ENCODE data around the gene DUSP6. TPM values are rescaled to one million over a fixed set of nuclear protein-coding genes. Genes with fewer than 3 reads are reported as not detected.

Gene DUSP6, protein sequence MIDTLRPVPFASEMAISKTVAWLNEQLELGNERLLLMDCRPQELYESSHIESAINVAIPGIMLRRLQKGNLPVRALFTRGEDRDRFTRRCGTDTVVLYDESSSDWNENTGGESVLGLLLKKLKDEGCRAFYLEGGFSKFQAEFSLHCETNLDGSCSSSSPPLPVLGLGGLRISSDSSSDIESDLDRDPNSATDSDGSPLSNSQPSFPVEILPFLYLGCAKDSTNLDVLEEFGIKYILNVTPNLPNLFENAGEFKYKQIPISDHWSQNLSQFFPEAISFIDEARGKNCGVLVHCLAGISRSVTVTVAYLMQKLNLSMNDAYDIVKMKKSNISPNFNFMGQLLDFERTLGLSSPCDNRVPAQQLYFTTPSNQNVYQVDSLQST
- total RNA-seq (2011; cell fraction: chromatin; rRNA removed; ENCODE audit: low replicate concordance) = 0.19 and 0.26 TPM in 2 replicates
- total RNA-seq (2011; cell fraction: nucleolus; rRNA removed) = not detected in 2 replicates
- total RNA-seq (2011; cell fraction: nucleoplasm; rRNA removed) = 0.23 TPM in 1 of 2 replicates, not detected in the other
- 0.12 TPM in 1 of 2 replicates, not detected in the other for total RNA-seq (2014; rRNA removed)
- total RNA-seq (2014; rRNA removed; fragmentation: Illumina TruSeq; extraction: Trizol) = 0.06 TPM in 1 of 2 replicates, not detected in the other
- total RNA-seq (2015; rRNA removed; fragmentation: Illumina TruSeq; extraction: Trizol) = 0.08 and 0.14 TPM in 2 replicates
- 0.47 and 0.60 TPM in 2 replicates for total RNA-seq (2021)
- polyA plus RNA-seq (2011; rRNA removed) = 0.08 and 0.20 TPM in 2 replicates
- polyA plus RNA-seq (2011; cell fraction: cytosol; rRNA removed) = 0.06 and 0.24 TPM in 2 replicates
- 0.57 and 0.65 TPM in 2 replicates for polyA plus RNA-seq (2011; cell fraction: nucleus; rRNA removed)
- polyA plus RNA-seq (2012) = 0.07 and 0.14 TPM in 2 replicates
- 0.12 and 0.40 TPM in 2 replicates for polyA plus RNA-seq (2014; fragmentation: Illumina TruSeq; extraction: Trizol)
- polyA plus RNA-seq (2014; fragmentation: Nextera tagmentation; extraction: Ambion mirVana) = under 1 TPM; 0.04 TPM
- polyA plus RNA-seq (2014; rRNA removed) = 0.03 and 0.04 TPM in 2 replicates
- 0.18 TPM in 1 of 2 replicates, not detected in the other for polyA minus RNA-seq (2011; rRNA and poly(A)+ RNA removed)
- not detected in 2 replicates for polyA minus RNA-seq (2011; cell fraction: cytosol; rRNA and poly(A)+ RNA removed)
- 0.13 and 0.44 TPM in 2 replicates for polyA minus RNA-seq (2011; cell fraction: nucleus; rRNA and poly(A)+ RNA removed)
- percentile 35 among the genes with signal in this experiment for Bru-seq, nascent RNA
- percentile 42 among the genes with signal in this experiment for BruChase-seq, experiment 1, labeled RNA remaining after a 2-hour chase
- percentile 44 among the genes with signal in this experiment for BruChase-seq, experiment 2, labeled RNA remaining after a 6-hour chase
- long read RNA-seq, experiment 1 = 0 reads
- long read RNA-seq, experiment 2 = 0 reads
- long read RNA-seq, experiment 3 = 0 reads

DNA sequence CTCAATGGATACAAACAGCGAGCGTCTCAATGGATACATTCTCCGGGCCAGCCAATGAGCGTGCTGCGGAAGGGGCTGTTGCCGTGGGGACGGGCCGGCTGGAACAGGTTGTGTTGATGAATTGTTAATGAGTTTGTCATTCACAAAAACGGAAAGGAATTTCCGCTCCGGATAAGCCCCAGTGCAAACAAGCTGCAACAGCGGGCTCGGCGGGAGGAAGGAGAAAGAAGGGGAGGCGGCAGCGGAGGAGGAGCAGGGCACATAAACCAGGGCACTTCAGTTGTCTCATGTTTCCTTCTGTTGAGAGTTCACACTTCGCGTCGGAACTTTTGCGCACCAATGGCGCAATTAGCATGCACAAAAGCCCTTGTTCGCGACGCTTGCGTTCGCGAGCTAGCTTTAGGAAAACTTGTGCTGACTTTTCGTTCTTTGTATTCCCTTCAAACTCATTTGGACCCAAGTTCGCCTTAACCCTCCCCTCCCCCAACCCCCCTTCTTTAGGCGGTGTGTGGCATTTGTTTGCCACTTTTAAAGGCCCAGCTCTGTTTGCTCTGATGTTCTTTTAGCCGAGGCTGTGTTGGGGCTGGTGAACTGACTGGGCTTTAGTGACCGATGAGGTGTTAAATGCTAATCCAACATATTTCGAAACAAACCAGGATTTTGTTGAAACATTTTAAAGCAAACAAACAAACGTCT lies at the start of gene DUSP6:
Gene DUSP6, minus strand, starts transcription at position 10 of the 696 bp plus-strand sequence. CDS start 462 bp downstream, outside the sequence.
- no peaks in the 10 kb centered on the region for H3K79me2 ChIP-seq (ENCODE audit: control insufficient read depth, insufficient read depth, low read length)
- H3K27me3 ChIP-seq (ENCODE audit: control insufficient read depth in 2 of 2, insufficient read depth in 2 of 2, low read length in 2 of 2) = peaks cover 0 to 4% of the 10 kb centered on the region in 2 experiments; a peak in 1 of 5 replicates
- no peaks in the 10 kb centered on the region for H4K20me1 ChIP-seq (replicated peaks; ENCODE audit: control insufficient read depth, insufficient read depth, low read length)
- no peaks in the 10 kb centered on the region; a peak in 2 of 5 replicates for H3K4me1 ChIP-seq (replicated peaks in 1 of 2; ENCODE audit: control insufficient read depth in 2 of 2, insufficient read depth in 2 of 2, low read length in 2 of 2)
- ChIA-PET POLR2A (no interaction called here), CTCF (ENCODE audit: low intra/inter-chr PET ratio) (no interaction called here)
- H3K4me3 ChIP-seq = no peak within 1 kb of the TSS
- no peaks in the 10 kb centered on the region for H3K9me1 ChIP-seq (ENCODE audit: control insufficient read depth, insufficient read depth, low read length)
- FAIRE-seq (no peak), DNase-seq (ENCODE audit: extremely low read depth in 1 of 4, low spot score in 3 of 4) (no peak), ATAC-seq (no peak)
- no TSS peak for BruUV-seq (replicated peaks)
- intact Hi-C loops (cut with micrococcal nuclease) = no loop called here
- H3K36me3 ChIP-seq (ENCODE audit: control insufficient read depth, insufficient read depth, low read length) = no peaks in the 10 kb centered on the region
- no peak within 1 kb of the TSS for H3K9ac ChIP-seq (ENCODE audit: insufficient read depth in 1 of 2, low read depth in 2 of 2, low read length in 2 of 2)
- 69% methylated on average over 34 of the region's 34 CpGs for WGBS (ENCODE audit: insufficient coverage, low coverage, missing lambda C conversion rate)
- in situ Hi-C loops (cut with MboI) = no loop called here
- H3K9me3 ChIP-seq (replicated peaks; ENCODE audit: control insufficient read depth, insufficient read depth, low read depth, low read length) = no peaks in the 10 kb centered on the region; the same call in 1 of the 2 replicates
- no peak within 1 kb of the TSS for H2AFZ ChIP-seq (ENCODE audit: low read depth, low read length)
- H3K27ac ChIP-seq (ENCODE audit: extremely low read depth, low read depth, low read length) = no peak within 1 kb of the TSS
- H3K4me2 ChIP-seq (ENCODE audit: insufficient read depth, low read length) = no peak within 1 kb of the TSS
- TF ChIP-seq PCBP2 (IDR thresholded peaks at IDR 0.05; ENCODE audit: low read depth, low read length, poor library complexity, severe bottlenecking) (no peak), ESRRA (IDR thresholded peaks at IDR 0.05; ENCODE audit: borderline replicate concordance, low read depth) (no peak), ATF1 (CRISPR knock-in tag; IDR thresholded peaks at IDR 0.05) (no peak), ATF1 (tag; IDR thresholded peaks at IDR 0.05) (no peak), FOS (IDR thresholded peaks at IDR 0.05; ENCODE audit: extremely low read depth, insufficient read length) (no peak), CBFB (CRISPR knock-in tag; IDR thresholded peaks at IDR 0.05) (no peak), ZNF408 (CRISPR knock-in tag; IDR thresholded peaks at IDR 0.05; ENCODE audit: low read depth) (no peak), SNIP1 (IDR thresholded peaks at IDR 0.05; ENCODE audit: low read depth) (no peak)
- TF ChIP-seq, protein P1, sequence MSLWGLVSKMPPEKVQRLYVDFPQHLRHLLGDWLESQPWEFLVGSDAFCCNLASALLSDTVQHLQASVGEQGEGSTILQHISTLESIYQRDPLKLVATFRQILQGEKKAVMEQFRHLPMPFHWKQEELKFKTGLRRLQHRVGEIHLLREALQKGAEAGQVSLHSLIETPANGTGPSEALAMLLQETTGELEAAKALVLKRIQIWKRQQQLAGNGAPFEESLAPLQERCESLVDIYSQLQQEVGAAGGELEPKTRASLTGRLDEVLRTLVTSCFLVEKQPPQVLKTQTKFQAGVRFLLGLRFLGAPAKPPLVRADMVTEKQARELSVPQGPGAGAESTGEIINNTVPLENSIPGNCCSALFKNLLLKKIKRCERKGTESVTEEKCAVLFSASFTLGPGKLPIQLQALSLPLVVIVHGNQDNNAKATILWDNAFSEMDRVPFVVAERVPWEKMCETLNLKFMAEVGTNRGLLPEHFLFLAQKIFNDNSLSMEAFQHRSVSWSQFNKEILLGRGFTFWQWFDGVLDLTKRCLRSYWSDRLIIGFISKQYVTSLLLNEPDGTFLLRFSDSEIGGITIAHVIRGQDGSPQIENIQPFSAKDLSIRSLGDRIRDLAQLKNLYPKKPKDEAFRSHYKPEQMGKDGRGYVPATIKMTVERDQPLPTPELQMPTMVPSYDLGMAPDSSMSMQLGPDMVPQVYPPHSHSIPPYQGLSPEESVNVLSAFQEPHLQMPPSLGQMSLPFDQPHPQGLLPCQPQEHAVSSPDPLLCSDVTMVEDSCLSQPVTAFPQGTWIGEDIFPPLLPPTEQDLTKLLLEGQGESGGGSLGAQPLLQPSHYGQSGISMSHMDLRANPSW (CRISPR knock-in tag; IDR thresholded peaks at IDR 0.05) = no peak
- TF ChIP-seq, protein P2, sequence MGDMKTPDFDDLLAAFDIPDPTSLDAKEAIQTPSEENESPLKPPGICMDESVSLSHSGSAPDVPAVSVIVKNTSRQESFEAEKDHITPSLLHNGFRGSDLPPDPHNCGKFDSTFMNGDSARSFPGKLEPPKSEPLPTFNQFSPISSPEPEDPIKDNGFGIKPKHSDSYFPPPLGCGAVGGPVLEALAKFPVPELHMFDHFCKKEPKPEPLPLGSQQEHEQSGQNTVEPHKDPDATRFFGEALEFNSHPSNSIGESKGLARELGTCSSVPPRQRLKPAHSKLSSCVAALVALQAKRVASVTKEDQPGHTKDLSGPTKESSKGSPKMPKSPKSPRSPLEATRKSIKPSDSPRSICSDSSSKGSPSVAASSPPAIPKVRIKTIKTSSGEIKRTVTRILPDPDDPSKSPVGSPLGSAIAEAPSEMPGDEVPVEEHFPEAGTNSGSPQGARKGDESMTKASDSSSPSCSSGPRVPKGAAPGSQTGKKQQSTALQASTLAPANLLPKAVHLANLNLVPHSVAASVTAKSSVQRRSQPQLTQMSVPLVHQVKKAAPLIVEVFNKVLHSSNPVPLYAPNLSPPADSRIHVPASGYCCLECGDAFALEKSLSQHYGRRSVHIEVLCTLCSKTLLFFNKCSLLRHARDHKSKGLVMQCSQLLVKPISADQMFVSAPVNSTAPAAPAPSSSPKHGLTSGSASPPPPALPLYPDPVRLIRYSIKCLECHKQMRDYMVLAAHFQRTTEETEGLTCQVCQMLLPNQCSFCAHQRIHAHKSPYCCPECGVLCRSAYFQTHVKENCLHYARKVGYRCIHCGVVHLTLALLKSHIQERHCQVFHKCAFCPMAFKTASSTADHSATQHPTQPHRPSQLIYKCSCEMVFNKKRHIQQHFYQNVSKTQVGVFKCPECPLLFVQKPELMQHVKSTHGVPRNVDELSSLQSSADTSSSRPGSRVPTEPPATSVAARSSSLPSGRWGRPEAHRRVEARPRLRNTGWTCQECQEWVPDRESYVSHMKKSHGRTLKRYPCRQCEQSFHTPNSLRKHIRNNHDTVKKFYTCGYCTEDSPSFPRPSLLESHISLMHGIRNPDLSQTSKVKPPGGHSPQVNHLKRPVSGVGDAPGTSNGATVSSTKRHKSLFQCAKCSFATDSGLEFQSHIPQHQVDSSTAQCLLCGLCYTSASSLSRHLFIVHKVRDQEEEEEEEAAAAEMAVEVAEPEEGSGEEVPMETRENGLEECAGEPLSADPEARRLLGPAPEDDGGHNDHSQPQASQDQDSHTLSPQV (IDR thresholded peaks at IDR 0.05) = no peak

Measured in K562 (cell line).